GM12864 (cell line): ENCODE measurements around the gene SLC25A1.

Experiments used
- DNase-seq: peaks from one replicate; pipeline ENCODE4 v3.0.0-alpha.2; 2011; ENCODE audit warnings: low read depth
- H3K4me3 ChIP-seq: 2 replicates; pipeline ENCODE4 v1.5.1; 2011; ENCODE audit warnings: mild to moderate bottlenecking, low read depth, low read length, control low read depth
- CTCF ChIP-seq: IDR thresholded peaks from 2 replicates; pipeline ENCODE4 v1.5.1; 2011; ENCODE audit warnings: low read depth, mild to moderate bottlenecking, moderate library complexity, low read length, control low read depth, inconsistent platforms; ENCODE audit errors: missing control alignments

SLC25A1 gene

GRCh38 chr22:19180740-19181410 is 2.3 kb upstream of the SLC25A1 start:
- TF ChIP-seq CTCF = no peak
- no peak overlapping the region for H3K4me3 ChIP-seq
- no peak for DNase-seq

DNA sequence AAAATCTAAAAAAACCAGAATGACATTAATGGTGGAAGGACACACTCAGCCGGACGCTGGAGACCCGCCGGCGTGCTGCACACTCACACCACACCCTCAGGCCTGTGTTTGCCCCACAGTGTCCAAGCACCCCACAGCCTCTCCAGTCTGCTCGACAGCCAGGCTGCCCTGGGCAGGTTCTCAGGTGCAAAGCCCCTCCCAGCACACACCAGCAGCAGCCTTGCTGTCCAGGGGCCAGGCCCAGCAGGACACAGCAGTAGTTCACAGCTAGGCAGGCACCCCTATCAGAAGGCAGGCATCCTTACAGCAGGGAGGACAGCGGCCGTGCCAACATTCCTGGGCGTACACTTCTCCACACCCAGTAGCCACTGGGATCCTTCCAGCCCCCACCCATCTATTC is 1.7 kb upstream of the SLC25A1 start:
- no peak for TF ChIP-seq CTCF

DNA sequence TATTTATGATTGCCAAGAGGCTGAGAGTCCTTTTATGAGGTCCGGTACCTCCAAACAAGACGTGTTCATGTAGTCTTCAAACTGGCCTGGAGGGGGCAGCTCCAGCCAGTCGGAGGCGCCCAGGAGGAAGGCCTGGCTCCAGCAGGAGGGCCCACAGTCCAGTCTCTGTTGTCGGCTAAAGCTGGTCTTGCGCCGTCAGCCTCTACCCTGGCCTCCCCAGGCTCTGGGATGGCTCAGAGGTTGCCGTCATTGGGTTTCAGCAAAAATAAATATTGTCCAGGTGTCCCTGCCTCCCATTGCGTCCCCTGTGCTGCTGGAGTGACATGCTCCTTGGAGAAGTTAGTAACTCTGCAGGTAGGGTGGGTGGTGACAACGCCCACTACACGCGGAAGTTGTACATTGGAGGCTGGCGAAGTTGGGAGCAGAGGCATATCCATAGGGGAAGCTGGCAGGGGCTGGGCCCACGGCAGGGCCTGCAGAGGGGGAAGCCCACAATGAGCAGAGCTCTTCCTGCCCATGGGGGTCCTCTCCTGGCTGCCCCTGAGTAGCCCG is 1.0 kb upstream of the SLC25A1 start:
- DNase-seq = peak; percentile 57
- H3K4me3 ChIP-seq = peak overlapping the region; percentile 77
- peak; percentile 77 for TF ChIP-seq CTCF

More for the DNA sequence above, 1.7 kb upstream of the SLC25A1 start:
- H3K4me3 ChIP-seq = no peak overlapping the region
- DNase-seq = no peak

DNA sequence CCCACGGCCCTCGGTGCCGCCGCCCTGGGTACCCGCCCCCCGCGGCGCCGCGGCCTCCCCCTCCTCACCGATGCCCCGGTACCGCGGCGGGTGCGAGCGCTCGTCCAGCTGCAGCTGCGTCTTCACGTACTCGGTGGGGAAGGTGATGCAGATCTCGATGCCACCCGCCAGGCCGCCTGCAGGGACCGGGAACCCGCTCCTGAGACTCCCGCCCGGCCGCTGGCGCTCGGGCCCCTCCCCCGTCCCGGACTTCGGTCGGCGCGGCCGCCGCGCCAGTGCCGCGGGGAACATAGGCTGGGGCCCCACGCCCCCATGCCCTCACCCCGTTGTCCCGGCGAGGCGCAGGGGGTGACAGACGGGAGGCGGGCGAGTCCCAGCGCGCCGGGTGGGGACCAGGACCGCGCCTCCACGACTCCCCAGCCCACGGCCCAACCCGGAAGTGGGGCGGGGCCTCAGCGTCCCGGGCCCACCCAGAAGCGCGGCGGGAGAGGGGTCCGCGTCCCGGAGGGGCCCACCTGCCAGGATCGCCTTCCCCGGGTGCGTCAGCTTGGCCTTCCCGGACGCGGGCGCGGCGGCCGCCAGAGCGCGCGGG is 375 bp downstream of the SLC25A1 start:
- peak overlapping the region; percentile 77 for H3K4me3 ChIP-seq
- no peak for TF ChIP-seq CTCF
- no peak for DNase-seq

DNA sequence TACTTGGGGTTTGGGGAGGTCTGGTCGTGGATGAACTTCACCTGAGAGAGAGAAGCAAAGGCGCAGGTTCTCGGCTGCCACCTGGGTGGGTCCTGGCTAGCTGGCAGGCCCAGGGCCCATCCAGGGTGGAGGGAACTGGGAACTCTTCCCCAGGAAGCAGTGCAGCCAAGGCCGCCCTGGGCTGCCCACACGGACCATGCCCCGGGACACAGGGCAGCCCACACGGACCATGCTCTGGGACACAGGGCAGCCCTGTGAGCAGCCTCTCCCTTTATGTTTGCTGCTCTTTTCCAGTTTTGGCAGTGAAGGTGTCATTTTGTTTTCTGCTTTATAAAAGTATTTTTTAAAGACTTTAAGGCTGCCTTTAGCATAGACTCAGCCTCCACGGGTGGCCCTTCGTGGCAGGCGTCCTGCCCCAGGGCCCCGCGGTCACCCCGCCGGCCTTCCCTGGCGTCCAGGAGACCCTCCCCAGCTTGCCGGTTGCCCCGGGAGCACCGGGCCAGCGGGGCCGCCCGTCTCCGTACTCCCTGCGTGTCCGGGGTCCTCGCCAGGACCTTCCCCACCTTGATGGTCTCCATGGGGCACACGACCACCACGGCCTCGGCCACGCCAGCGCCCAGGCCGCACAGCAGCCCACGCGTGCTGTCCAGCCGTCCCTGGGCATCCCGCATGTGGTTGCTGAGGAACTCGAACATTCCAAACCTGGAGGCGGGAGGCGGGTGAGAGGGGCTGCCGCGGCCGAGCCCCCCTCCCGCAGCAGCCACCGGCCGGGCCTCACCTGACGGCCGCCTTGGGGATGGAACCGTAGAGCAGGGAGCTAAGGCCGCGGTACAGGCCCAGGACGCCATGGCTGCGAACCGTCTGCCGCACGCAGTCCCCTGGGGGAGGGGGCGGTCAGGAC is 1.1 kb downstream of the SLC25A1 start:
- DNase-seq = no peak
- no peak for TF ChIP-seq CTCF
- H3K4me3 ChIP-seq = peak overlapping the region; percentile 77

DNA sequence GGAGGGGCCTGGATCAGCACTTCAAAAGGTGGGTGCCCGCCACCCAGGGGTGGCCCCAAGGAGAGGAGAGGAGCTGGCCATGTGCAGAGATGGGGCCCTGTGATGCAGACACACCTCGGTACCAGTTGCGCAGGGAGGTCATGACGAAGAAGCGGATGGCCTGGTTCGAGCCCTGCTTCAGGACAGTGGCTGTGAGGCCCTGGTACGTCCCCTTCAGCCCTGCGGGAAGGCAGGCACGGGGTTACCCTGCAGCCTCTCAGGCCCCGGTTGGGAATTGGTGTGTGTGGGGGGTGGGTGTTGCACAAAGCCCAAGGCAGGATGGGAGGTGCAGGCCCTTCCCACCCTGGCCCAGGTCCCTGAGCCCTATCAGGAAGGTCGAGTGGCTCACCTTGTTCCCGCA is 1.8 kb downstream of the SLC25A1 start:
- no peak overlapping the region; the same call in 1 of the 2 replicates for H3K4me3 ChIP-seq
- TF ChIP-seq CTCF = no peak
- no peak for DNase-seq
